GM12864 (cell line): ENCODE measurements around the gene TM4SF20.

Experiments used
- DNase-seq: peaks from one replicate; pipeline ENCODE4 v3.0.0-alpha.2; 2011; ENCODE audit warnings: low read depth
- H3K4me3 ChIP-seq: 2 replicates; pipeline ENCODE4 v1.5.1; 2011; ENCODE audit warnings: mild to moderate bottlenecking, low read depth, low read length, control low read depth
- CTCF ChIP-seq: IDR thresholded peaks from 2 replicates; pipeline ENCODE4 v1.5.1; 2011; ENCODE audit warnings: low read depth, mild to moderate bottlenecking, moderate library complexity, low read length, control low read depth, inconsistent platforms; ENCODE audit errors: missing control alignments

The TM4SF20 gene

GRCh38 chr2:227379095-227379494, at the start of gene TM4SF20:
TSS of gene TM4SF20 (minus strand) at chr2:227379306. CDS start at chr2:227379268, 38 bp downstream.
- TF ChIP-seq CTCF = no peak
- DNase-seq = no peak
- no peak within 1 kb of the TSS for H3K4me3 ChIP-seq

- no peak for TF ChIP-seq CTCF
- no peak for DNase-seq
- no peak overlapping the region for H3K4me3 ChIP-seq
These were observed 49.7 kb upstream of the TM4SF20 start for GRCh38 chr2:227428731-227429285.

- no peak for DNase-seq
- H3K4me3 ChIP-seq = no peak overlapping the region
- no peak for TF ChIP-seq CTCF
These were observed 44.8 kb upstream of the TM4SF20 start for GRCh38 chr2:227423656-227424499.

GRCh38 chr2:227420087-227421052, 41.3 kb upstream of the TM4SF20 start:
- no peak for DNase-seq
- TF ChIP-seq CTCF = no peak
- H3K4me3 ChIP-seq = no peak overlapping the region

GRCh38 chr2:227416701-227417100, 37.6 kb upstream of the TM4SF20 start:
- no peak overlapping the region for H3K4me3 ChIP-seq
- no peak for TF ChIP-seq CTCF
- no peak for DNase-seq

- no peak for TF ChIP-seq CTCF
- no peak for DNase-seq
- no peak overlapping the region for H3K4me3 ChIP-seq
These were observed 36.7 kb upstream of the TM4SF20 start for GRCh38 chr2:227415538-227416424.
